ENCODE data around the gene PXDC1.

GRCh38 chr6:3779574-3779849 is 28.0 kb upstream of the PXDC1 start:
- TF ChIP-seq, protein P1, sequence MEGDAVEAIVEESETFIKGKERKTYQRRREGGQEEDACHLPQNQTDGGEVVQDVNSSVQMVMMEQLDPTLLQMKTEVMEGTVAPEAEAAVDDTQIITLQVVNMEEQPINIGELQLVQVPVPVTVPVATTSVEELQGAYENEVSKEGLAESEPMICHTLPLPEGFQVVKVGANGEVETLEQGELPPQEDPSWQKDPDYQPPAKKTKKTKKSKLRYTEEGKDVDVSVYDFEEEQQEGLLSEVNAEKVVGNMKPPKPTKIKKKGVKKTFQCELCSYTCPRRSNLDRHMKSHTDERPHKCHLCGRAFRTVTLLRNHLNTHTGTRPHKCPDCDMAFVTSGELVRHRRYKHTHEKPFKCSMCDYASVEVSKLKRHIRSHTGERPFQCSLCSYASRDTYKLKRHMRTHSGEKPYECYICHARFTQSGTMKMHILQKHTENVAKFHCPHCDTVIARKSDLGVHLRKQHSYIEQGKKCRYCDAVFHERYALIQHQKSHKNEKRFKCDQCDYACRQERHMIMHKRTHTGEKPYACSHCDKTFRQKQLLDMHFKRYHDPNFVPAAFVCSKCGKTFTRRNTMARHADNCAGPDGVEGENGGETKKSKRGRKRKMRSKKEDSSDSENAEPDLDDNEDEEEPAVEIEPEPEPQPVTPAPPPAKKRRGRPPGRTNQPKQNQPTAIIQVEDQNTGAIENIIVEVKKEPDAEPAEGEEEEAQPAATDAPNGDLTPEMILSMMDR (IDR thresholded peaks at IDR 0.05; ENCODE audit: low read depth, low read length, missing input control), result no peak
- TF ChIP-seq, protein P2, sequence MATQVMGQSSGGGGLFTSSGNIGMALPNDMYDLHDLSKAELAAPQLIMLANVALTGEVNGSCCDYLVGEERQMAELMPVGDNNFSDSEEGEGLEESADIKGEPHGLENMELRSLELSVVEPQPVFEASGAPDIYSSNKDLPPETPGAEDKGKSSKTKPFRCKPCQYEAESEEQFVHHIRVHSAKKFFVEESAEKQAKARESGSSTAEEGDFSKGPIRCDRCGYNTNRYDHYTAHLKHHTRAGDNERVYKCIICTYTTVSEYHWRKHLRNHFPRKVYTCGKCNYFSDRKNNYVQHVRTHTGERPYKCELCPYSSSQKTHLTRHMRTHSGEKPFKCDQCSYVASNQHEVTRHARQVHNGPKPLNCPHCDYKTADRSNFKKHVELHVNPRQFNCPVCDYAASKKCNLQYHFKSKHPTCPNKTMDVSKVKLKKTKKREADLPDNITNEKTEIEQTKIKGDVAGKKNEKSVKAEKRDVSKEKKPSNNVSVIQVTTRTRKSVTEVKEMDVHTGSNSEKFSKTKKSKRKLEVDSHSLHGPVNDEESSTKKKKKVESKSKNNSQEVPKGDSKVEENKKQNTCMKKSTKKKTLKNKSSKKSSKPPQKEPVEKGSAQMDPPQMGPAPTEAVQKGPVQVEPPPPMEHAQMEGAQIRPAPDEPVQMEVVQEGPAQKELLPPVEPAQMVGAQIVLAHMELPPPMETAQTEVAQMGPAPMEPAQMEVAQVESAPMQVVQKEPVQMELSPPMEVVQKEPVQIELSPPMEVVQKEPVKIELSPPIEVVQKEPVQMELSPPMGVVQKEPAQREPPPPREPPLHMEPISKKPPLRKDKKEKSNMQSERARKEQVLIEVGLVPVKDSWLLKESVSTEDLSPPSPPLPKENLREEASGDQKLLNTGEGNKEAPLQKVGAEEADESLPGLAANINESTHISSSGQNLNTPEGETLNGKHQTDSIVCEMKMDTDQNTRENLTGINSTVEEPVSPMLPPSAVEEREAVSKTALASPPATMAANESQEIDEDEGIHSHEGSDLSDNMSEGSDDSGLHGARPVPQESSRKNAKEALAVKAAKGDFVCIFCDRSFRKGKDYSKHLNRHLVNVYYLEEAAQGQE (IDR thresholded peaks at IDR 0.05), result no peak
- no peak for TF ChIP-seq FOXA1 (IDR thresholded peaks at IDR 0.05)
- TF ChIP-seq RAD21 (IDR thresholded peaks at IDR 0.05), result no peak
- no peak for TF ChIP-seq JUND (IDR thresholded peaks at IDR 0.05)

Data from liver (tissue), 3 donors.